NCI-H1436 treated with DMSO at 0.1 percent for 48 hours (cell line): Measurements from ENCODE around the gene FOXP4.
"Not testable (repeated sequence)": the region's sequence is repeated elsewhere in the genome, so short reads cannot be mapped to it uniquely, and the experiment has no call there.

Experiments
- DNase-seq: peaks from one replicate; lab custom pipeline; 2025; lab: John Stamatoyannopoulos, UW

The FOXP4 gene

GRCh38 chr6:41599015-41599851, 53.1 kb downstream of the FOXP4 start:
- no peak for DNase-seq

GRCh38 chr6:41599852-41600445, 53.8 kb downstream of the FOXP4 start:
- DNase-seq: no peak

GRCh38 chr6:41600499-41601247, 54.5 kb downstream of the FOXP4 start:
- DNase-seq: no peak

- no peak for DNase-seq
These were observed 55.0 kb downstream of the FOXP4 start for GRCh38 chr6:41601248-41601549.

- no peak for DNase-seq
These were observed 56.2 kb downstream of the FOXP4 start for GRCh38 chr6:41602422-41602743.

- DNase-seq: peak; percentile 55
These were observed 56.9 kb downstream of the FOXP4 start for GRCh38 chr6:41602864-41603608.

- DNase-seq: no peak
These were observed 57.8 kb downstream of the FOXP4 start for GRCh38 chr6:41604006-41604405.

- no peak for DNase-seq
These were observed 59.5 kb downstream of the FOXP4 start for GRCh38 chr6:41605649-41606048.

GRCh38 chr6:41607036-41607435, 60.9 kb downstream of the FOXP4 start:
- DNase-seq: no peak

DNA sequence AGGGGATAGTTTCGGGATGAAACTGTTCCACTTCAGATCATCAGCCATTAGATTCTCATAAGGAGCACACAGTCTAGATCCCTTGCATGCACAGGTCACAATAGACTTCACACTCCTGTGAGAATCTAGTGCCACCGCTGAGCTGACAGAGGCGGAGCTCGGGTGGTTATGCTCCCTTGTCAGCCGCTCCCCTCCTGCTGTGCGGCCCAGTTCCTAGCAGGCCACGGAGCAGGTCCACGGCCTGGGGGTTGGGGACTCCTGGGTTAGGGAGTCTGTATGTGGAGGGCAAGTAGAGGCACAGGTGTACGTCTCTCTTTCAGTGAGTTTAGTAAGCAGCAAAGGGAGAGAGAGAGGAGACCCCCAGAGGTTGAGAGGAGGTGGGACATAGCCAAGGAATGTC, 61.6 kb downstream of the FOXP4 start:
- no peak for DNase-seq

DNA sequence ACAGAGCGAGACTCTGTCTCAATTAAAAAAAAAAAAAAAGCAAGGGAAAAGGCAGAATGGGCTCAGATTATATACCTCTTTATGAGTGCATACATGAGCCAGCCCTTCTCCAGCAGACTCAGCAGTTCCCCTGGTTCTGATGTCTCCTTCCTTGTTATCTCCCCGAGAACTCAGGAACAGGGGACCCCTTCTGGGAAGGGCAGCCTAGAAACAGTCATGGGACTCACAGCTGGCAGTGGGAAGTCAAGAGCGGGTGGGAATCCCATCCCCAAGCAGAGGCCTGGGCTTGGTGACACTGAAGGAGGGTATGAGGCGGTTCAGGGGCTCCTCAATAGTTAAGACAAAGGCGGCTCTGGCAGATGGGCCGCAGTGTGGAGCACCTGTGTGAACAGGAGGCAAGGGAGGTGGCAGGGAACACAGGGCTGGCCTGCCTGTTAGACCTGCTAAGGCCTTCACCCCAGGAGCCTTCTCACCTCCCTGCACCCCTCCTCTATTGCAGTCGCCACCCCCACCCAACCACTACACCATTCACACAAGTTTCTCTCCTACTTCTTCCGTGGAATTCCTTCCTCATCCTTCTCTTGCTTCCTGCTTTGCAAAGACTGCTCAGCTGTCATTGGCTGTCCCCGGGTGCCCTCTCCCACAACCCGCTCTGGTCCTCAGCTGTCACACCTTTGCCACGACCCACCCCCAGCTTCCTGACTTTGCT, 62.4 kb downstream of the FOXP4 start:
- DNase-seq: no peak

DNA sequence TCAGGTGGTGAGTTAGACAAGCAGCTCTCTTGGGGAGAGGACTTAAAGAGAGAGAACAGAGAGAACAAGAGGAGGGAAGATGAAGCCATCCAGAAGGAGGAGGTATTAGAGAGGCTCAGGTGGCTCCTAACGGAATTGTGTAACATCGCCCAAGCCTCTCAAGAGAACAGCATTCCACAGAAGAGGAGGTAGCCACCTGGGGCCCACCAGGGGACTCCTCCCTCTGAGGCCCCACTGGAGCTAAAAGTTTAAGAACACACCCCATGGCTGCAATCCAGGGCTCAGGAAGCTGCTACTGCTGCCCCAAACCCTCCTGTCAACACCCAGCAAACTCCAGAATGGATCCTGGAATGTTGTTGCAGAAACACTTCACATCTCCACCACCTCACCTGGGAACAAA, 68.5 kb downstream of the FOXP4 start:
- no peak for DNase-seq

- DNase-seq: no peak
These were observed 69.1 kb downstream of the FOXP4 start for GRCh38 chr6:41615311-41615710.

- DNase-seq: no peak
These were observed 72.4 kb downstream of the FOXP4 start for GRCh38 chr6:41618598-41618997.

- not testable (repeated sequence) for DNase-seq
These were observed 73.0 kb downstream of the FOXP4 start for GRCh38 chr6:41619193-41619592.

GRCh38 chr6:41621367-41621766, 75.2 kb downstream of the FOXP4 start:
- no peak for DNase-seq

DNA sequence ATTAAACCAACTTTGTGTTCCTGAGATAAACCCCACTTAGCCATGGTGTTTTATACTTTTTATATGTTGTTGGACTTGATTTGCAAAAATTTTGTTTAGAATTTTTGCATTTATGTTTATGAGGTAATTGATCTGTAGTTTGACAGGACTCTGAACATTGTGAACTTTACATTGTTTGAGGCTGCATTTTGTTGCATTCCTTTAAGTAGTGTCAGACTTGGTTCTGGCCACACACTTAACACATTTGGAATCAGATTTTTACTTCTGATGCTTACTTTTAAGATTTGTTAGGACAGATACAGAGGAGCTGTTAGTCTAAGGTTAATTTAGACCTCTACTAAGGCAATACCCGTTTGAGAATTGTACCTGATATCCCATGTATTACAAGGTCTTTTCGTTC, 75.6 kb downstream of the FOXP4 start:
- no peak for DNase-seq

DNA sequence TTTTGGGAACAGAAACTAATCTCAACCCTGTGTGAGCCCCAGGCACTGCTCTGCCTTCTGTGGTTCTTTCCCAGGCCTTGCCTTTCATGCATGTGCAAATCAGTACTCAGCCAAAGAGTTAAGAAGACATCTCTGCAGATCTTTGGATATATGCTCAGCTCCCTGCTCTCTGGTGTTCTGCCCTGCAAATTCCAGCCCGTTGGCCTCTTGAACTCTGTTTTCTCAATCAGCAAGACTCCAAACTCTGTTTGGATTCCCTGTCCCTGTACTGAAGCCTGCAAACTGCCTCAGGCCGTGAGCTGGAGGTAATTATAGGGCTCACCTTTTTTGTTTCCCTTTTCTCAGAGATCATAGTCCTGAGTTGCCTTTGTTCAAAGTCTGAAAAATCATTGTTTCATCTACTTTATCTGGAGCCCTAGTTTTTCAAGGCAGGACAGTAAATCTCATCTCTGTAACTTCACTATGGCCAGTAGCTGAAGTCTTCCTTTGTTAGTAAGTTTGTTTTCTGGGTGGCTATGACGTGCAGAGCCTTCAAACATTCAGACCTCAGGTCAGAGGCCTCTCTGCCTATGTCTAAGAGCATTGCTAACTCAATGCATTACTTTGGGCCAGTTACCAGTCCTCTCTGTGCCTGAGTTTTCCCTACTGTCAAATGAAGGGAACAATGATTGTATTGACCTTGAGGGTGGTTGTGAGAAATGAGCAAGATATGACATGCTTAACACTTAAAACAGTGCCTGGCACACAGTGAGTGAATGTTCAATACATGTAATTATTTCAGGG, 76.2 kb downstream of the FOXP4 start:
- DNase-seq: no peak

GRCh38 chr6:41623330-41623729, 77.1 kb downstream of the FOXP4 start:
- DNase-seq: no peak

DNA sequence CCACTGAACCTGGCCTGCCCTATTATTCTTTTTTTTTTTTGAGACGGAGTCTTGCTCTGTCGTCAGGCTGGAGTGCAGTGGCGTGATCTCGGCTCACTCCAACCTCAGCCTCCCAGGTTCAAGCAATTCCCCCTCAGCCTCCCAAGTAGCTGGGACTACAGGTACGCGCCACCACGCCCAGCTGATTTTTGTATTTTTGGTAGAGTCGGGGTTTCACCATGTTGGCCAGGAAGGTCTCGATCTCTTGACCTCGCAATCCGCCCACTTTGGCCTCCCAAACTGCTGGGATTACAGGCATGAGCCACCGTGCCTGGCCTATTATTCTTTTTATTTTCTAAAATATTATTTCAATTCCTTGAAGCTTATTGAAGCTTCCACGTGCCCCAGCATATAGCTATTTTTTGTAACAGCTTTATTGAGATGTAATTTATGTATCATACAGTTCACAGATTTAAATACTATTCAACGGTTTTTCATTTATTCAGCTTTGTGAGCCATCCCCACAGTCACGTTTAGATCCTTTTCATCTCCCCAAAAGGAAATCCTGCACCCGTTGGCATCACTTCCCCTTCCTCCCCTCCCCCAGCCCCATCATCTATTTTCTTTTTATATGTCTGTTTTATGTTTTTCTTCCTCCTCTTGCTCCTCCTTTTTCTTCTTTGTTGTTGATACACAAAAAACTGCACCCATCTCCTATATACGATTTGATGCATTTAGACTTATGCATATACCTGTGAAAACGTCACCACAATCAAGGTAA, 78.6 kb downstream of the FOXP4 start:
- DNase-seq: no peak
